Adrenal gland (tissue), 5 donors: ENCODE data around the gene PHF2.

Source experiments
- POLR2A ChIP-seq, 2 donors: fragments of 450-650 bp; IDR thresholded peaks; one replicate each; pipeline ENCODE4 v1.6.1; 2017; ENCODE audit warnings: antibody characterized with exemption in 2 of 2, mild to moderate bottlenecking in 2 of 2, moderate library complexity in 1 of 2
- TF ChIP-seq, protein P1 (sequence below), 6 experiments: fragments of 450-650 bp in 4 of 6; fragments of 200-600 bp in 2 of 6; sonication (generic) in 1 of 6; IDR thresholded peaks; 1 replicate in 5 of 6; 2 replicates in 1 of 6; pipeline versions ENCODE4 v1.5.1 to v1.8.0; 2016 to 2021; ENCODE audit warnings: antibody characterized with exemption in 6 of 6, mild to moderate bottlenecking in 2 of 6, moderate library complexity in 1 of 6
- donor health status: DM: no; HTN: no; CAD: no.

DNA sequence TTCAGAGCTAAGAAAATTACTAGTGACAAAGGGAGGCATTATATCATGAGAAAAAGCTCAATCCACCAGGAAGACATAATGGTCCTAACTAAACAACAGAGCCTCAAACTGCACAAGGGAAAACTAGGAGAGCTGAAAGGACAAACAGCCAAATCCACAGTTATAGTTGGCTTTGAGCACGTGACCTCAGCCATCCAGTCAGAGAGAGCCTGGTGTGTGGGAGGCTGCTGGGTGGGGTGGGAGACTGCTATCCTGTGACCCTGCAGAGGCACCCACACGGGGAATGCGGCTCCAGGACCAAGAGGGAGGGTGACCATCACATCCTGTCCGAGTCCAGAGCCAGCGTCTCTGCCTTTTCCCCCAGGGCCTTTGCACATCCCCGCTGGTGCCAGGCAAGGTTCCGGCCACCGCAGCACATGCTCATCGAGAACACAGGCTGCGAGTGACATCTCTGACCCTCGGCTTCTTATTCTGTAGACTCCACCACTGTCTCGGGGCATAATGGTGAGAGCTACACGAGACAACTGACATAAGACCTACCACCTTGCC lies 145.1 kb downstream of the PHF2 start:
- TF ChIP-seq, protein P1, sequence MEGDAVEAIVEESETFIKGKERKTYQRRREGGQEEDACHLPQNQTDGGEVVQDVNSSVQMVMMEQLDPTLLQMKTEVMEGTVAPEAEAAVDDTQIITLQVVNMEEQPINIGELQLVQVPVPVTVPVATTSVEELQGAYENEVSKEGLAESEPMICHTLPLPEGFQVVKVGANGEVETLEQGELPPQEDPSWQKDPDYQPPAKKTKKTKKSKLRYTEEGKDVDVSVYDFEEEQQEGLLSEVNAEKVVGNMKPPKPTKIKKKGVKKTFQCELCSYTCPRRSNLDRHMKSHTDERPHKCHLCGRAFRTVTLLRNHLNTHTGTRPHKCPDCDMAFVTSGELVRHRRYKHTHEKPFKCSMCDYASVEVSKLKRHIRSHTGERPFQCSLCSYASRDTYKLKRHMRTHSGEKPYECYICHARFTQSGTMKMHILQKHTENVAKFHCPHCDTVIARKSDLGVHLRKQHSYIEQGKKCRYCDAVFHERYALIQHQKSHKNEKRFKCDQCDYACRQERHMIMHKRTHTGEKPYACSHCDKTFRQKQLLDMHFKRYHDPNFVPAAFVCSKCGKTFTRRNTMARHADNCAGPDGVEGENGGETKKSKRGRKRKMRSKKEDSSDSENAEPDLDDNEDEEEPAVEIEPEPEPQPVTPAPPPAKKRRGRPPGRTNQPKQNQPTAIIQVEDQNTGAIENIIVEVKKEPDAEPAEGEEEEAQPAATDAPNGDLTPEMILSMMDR (IDR thresholded peaks at IDR 0.05): no peak
- TF ChIP-seq POLR2A (IDR thresholded peaks at IDR 0.05): no peak
